ENCODE results near the gene CAMTA1. TPM values are rescaled to one million over a fixed set of nuclear protein-coding genes. Genes with fewer than 3 reads are reported as not detected.

The CAMTA1 gene
- total and polyA plus RNA-seq, 9 of the 15 experiments (the other 6 are each of a cell fraction or from before 2014, with no cell fraction given), result 43.9 to 161 (median 65.9) TPM

DNA sequence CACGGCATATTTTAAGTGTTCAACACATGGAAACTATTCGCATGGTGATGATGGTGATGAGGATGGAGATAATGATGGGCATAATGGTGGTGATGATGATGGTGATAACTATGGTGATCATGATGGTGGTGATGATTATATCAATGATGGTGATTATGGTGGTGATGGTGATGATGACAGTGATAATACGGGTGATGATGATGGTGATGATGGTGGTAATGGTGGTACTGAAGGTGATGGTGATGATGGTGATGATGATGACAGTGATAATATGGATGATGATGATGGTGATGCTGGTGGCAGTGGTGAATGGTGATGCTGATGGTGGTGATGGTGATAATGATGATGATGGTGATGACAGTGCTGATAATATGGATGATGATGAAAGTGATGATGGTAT, 644.0 kb downstream of the CAMTA1 start:
- no peaks in the 10 kb centered on the region for H3K9me1 ChIP-seq (ENCODE audit: control insufficient read depth, insufficient read depth, low read length)
- no peak overlapping the region for H3K27ac ChIP-seq (ENCODE audit: extremely low read depth, low read depth, low read length)
- no TSS peak for BruUV-seq (replicated peaks)
- H4K20me1 ChIP-seq (replicated peaks; ENCODE audit: control insufficient read depth, insufficient read depth, low read length), result peaks cover 13% of the 10 kb centered on the region; the same call in 1 of the 2 replicates
- no peaks in the 10 kb centered on the region for H3K79me2 ChIP-seq (ENCODE audit: control insufficient read depth, insufficient read depth, low read length)
- DNase-seq (ENCODE audit: extremely low read depth in 1 of 4, low spot score in 3 of 4), result no peak
- H3K9me3 ChIP-seq (replicated peaks; ENCODE audit: control insufficient read depth, insufficient read depth, low read depth, low read length), result no peaks in the 10 kb centered on the region
- no peaks in the 10 kb centered on the region for H3K4me1 ChIP-seq (replicated peaks in 1 of 2; ENCODE audit: control insufficient read depth in 2 of 2, insufficient read depth in 2 of 2, low read length in 2 of 2)
- intact Hi-C loops (cut with micrococcal nuclease), result no loop called here
- H3K4me3 ChIP-seq, result no peak overlapping the region
- H3K9ac ChIP-seq (ENCODE audit: insufficient read depth in 1 of 2, low read depth in 2 of 2, low read length in 2 of 2), result no peak overlapping the region
- no peak overlapping the region for H3K4me2 ChIP-seq (ENCODE audit: insufficient read depth, low read length)
- no peak for TF ChIP-seq HNRNPL (IDR thresholded peaks at IDR 0.05; ENCODE audit: low read depth, low read length)
- peak; percentile 18; the same call in 1 of the 2 replicates for TF ChIP-seq CTBP1 (IDR thresholded peaks at IDR 0.05; ENCODE audit: borderline replicate concordance)
- no peak for TF ChIP-seq NFXL1 (CRISPR knock-in tag; IDR thresholded peaks at IDR 0.05)
- peak; percentile 41 to 53; a peak in 3 of 4 replicates for TF ChIP-seq KDM1A (IDR thresholded peaks at IDR 0.05)
- no peak overlapping the region for H2AFZ ChIP-seq (ENCODE audit: low read depth, low read length)
- H3K27me3 ChIP-seq (ENCODE audit: control insufficient read depth in 2 of 2, insufficient read depth in 2 of 2, low read length in 2 of 2), result peaks cover 4 to 50% of the 10 kb centered on the region in 2 experiments; a peak in 3 of 5 replicates
- POLR2A ChIA-PET, result no interaction called here
- in situ Hi-C loops (cut with MboI), result no loop called here
- 0% methylated on average over 3 of the region's 3 CpGs for WGBS (ENCODE audit: insufficient coverage, low coverage, missing lambda C conversion rate)
- H3K36me3 ChIP-seq (ENCODE audit: control insufficient read depth, insufficient read depth, low read length), result no peaks in the 10 kb centered on the region
- no peak for ATAC-seq
- CTCF ChIA-PET (ENCODE audit: low intra/inter-chr PET ratio), result no interaction called here
- no peak for FAIRE-seq

GRCh38 chr1:7430047-7430608, 644.9 kb downstream of the CAMTA1 start:
- WGBS (ENCODE audit: insufficient coverage, low coverage, missing lambda C conversion rate), result 0% methylated on average over 7 of the region's 7 CpGs
- ChIA-PET CTCF (ENCODE audit: low intra/inter-chr PET ratio) (no interaction called here), POLR2A (no interaction called here)
- ATAC-seq (no peak), DNase-seq (ENCODE audit: extremely low read depth in 1 of 4, low spot score in 3 of 4) (no peak), FAIRE-seq (no peak)
- H3K27me3 ChIP-seq (ENCODE audit: control insufficient read depth in 2 of 2, insufficient read depth in 2 of 2, low read length in 2 of 2), result peaks cover 4 to 47% of the 10 kb centered on the region in 2 experiments; a peak in 3 of 5 replicates
- H2AFZ ChIP-seq (ENCODE audit: low read depth, low read length), result no peak overlapping the region
- no peaks in the 10 kb centered on the region for H3K79me2 ChIP-seq (ENCODE audit: control insufficient read depth, insufficient read depth, low read length)
- no peak overlapping the region for H3K4me3 ChIP-seq
- no peaks in the 10 kb centered on the region for H3K9me3 ChIP-seq (replicated peaks; ENCODE audit: control insufficient read depth, insufficient read depth, low read depth, low read length)
- TF ChIP-seq ATF1 (CRISPR knock-in tag; IDR thresholded peaks at IDR 0.05) (no peak), ATF1 (tag; IDR thresholded peaks at IDR 0.05) (0 out of 2 replicates have a peak, but pooled peaks have one; percentile 19), STAG1 (CRISPR knock-in tag; IDR thresholded peaks at IDR 0.05; ENCODE audit: borderline replicate concordance) (no peak)
- intact Hi-C loops (cut with micrococcal nuclease), result no loop called here
- H3K4me2 ChIP-seq (ENCODE audit: insufficient read depth, low read length), result no peak overlapping the region
- H3K36me3 ChIP-seq (ENCODE audit: control insufficient read depth, insufficient read depth, low read length), result no peaks in the 10 kb centered on the region
- peaks cover 11% of the 10 kb centered on the region; the same call in 1 of the 2 replicates for H4K20me1 ChIP-seq (replicated peaks; ENCODE audit: control insufficient read depth, insufficient read depth, low read length)
- no peaks in the 10 kb centered on the region for H3K4me1 ChIP-seq (replicated peaks in 1 of 2; ENCODE audit: control insufficient read depth in 2 of 2, insufficient read depth in 2 of 2, low read length in 2 of 2)
- no peak overlapping the region for H3K27ac ChIP-seq (ENCODE audit: extremely low read depth, low read depth, low read length)
- BruUV-seq (replicated peaks), result no TSS peak
- no peaks in the 10 kb centered on the region for H3K9me1 ChIP-seq (ENCODE audit: control insufficient read depth, insufficient read depth, low read length)
- in situ Hi-C loops (cut with MboI), result no loop called here
- no peak overlapping the region for H3K9ac ChIP-seq (ENCODE audit: insufficient read depth in 1 of 2, low read depth in 2 of 2, low read length in 2 of 2)
